Stimulated activated CD4-positive, alpha-beta T cell treated with anti-CD3 and anti-CD28 coated beads, Interleukin-4, amount 100 ng/mL, for 1 hour (primary cell): Measurements from ENCODE around the gene HIVEP1.
A peak's percentile ranks its signal among the peaks of the same experiment; 100 is the strongest.

ENCODE experiments used
- DNase-seq: peaks from one replicate; pipeline ENCODE4 v3.0.0-alpha.2; 2020

The HIVEP1 gene

GRCh38 chr6:12022481-12022880, 10.4 kb downstream of the HIVEP1 start:
- DNase-seq: no peak

- no peak for DNase-seq
These were observed 10.9 kb downstream of the HIVEP1 start for GRCh38 chr6:12022953-12023388.

- DNase-seq: no peak
These were observed 12.1 kb downstream of the HIVEP1 start for GRCh38 chr6:12024216-12024615.

- DNase-seq: no peak
These were observed 12.8 kb downstream of the HIVEP1 start for GRCh38 chr6:12024699-12025434.

- DNase-seq: no peak
These were observed 14.0 kb downstream of the HIVEP1 start for GRCh38 chr6:12026120-12026519.

GRCh38 chr6:12026833-12027232, 14.7 kb downstream of the HIVEP1 start:
- no peak for DNase-seq

- DNase-seq: no peak
These were observed 16.1 kb downstream of the HIVEP1 start for GRCh38 chr6:12028213-12028612.

GRCh38 chr6:12029979-12030737, 18.0 kb downstream of the HIVEP1 start:
- DNase-seq: no peak

GRCh38 chr6:12030993-12031550, 19.0 kb downstream of the HIVEP1 start:
- DNase-seq: no peak

GRCh38 chr6:12032783-12033573, 20.9 kb downstream of the HIVEP1 start:
- DNase-seq: no peak

- DNase-seq: no peak
These were observed 21.7 kb downstream of the HIVEP1 start for GRCh38 chr6:12033770-12034169.

- DNase-seq: no peak
These were observed 22.2 kb downstream of the HIVEP1 start for GRCh38 chr6:12034349-12034748.

GRCh38 chr6:12034837-12035236, 22.7 kb downstream of the HIVEP1 start:
- no peak for DNase-seq

GRCh38 chr6:12036766-12037165, 24.7 kb downstream of the HIVEP1 start:
- no peak for DNase-seq

GRCh38 chr6:12037798-12038197, 25.7 kb downstream of the HIVEP1 start:
- no peak for DNase-seq

- no peak for DNase-seq
These were observed 27.7 kb downstream of the HIVEP1 start for GRCh38 chr6:12039540-12040459.

GRCh38 chr6:12047304-12047703, 35.2 kb downstream of the HIVEP1 start:
- DNase-seq: no peak

GRCh38 chr6:12047792-12048432, 35.8 kb downstream of the HIVEP1 start:
- DNase-seq: no peak

GRCh38 chr6:12048609-12049008, 36.5 kb downstream of the HIVEP1 start:
- no peak for DNase-seq

- DNase-seq: no peak
These were observed 37.1 kb downstream of the HIVEP1 start for GRCh38 chr6:12049165-12049564.

- peak; percentile 26 for DNase-seq
These were observed 39.8 kb downstream of the HIVEP1 start for GRCh38 chr6:12051861-12052368.
